ENCODE measurements around the gene ACAD8. TPM values are rescaled to one million over a fixed set of nuclear protein-coding genes. Genes with fewer than 3 reads are reported as not detected.

ACAD8 gene
- polyA plus RNA-seq, 1 of the 3 experiments (the other 2 are of a cell fraction) = 29.8 TPM

DNA sequence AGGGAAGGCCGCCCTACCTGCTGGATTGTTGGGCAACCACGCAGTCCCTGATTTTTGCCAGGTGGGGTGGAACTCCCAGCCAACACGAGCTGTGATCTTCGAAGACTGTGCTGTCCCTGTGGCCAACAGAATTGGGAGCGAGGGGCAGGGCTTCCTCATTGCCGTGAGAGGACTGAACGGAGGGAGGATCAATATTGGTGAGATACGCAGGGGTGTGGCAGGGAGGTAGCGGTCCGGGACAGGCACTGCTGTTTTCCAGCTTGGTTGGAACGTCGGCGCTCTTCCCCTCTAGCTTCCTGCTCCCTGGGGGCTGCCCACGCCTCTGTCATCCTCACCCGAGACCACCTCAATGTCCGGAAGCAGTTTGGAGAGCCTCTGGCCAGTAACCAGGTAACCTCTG, 7.6 kb downstream of the ACAD8 start (continued):
- TF ChIP-seq SIN3A (IDR thresholded peaks at IDR 0.05; ENCODE audit: borderline replicate concordance, low read depth, low read length) = no peak
- TF ChIP-seq NFIC (IDR thresholded peaks at IDR 0.05; ENCODE audit: borderline replicate concordance) = no peak
- TF ChIP-seq GABPA (IDR thresholded peaks at IDR 0.05; ENCODE audit: low read depth) = no peak
- TF ChIP-seq YY1 (IDR thresholded peaks at IDR 0.05; ENCODE audit: low read depth) = no peak
- TF ChIP-seq GATA2 (CRISPR knock-in tag; IDR thresholded peaks at IDR 0.05) = no peak

DNA sequence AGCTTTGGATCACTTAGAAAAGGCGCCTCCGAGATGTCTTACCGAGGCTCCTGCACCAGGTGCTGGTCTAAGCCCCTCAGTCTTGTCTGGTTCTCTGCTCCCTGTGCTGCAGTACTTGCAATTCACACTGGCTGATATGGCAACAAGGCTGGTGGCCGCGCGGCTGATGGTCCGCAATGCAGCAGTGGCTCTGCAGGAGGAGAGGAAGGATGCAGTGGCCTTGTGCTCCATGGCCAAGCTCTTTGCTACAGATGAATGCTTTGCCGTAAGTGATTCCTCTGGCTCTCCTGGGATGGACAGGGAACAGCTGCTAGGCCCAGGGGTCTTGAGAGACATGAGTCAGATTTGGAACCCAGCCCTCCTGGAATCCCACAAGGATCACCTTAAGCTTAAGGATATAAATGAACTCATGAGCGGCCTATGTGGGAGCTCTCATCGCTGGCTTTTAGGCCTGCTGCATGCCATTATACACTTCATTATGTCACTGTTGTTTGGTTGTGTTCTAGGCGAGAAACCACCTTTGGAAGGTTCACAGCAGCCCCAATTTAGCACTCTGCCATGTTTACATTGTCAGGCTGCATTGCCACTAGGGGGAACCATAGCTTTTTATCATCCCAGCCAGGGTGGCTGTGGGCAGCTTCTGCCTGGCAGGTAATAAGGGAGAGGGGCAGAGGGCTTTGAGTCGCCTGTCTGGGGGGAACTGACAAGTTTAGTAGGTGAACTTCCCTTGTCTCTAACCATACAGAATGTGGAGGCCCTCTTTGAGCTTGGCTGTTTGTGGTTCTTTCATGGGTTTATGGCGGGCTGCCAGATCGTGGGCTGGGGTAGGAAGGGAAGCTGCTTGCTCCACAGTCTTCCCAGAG, 8.5 kb downstream of the ACAD8 start:
- Histone ChIP-seq H3K9me3 (no peaks in the 10 kb centered on the region), H2AFZ (ENCODE audit: low read depth) (no peak overlapping the region), H3K36me3 (replicated peaks in 1 of 2; ENCODE audit: control insufficient read depth in 1 of 2, insufficient read depth in 2 of 2, low read length in 1 of 2) (peaks cover 7 to 60% of the 10 kb centered on the region in 2 experiments), H3K79me2 (ENCODE audit: insufficient read depth) (no peaks in the 10 kb centered on the region), H3K9me2 (no peaks in the 10 kb centered on the region), H3K27ac (ENCODE audit: low read depth in 2 of 2, low read length in 1 of 2) (no peak overlapping the region), H3K4me1 (ENCODE audit: control insufficient read depth in 1 of 2, insufficient read depth in 2 of 2, low read depth in 1 of 2, low read length in 1 of 2) (no peaks in the 10 kb centered on the region), H3K27me3 (ENCODE audit: insufficient read depth) (no peaks in the 10 kb centered on the region), H3K4me2 (no peak overlapping the region), H4K20me1 (ENCODE audit: insufficient read depth) (no peaks in the 10 kb centered on the region), H3K4me3 (ENCODE audit: low read depth in 2 of 2, low read length in 1 of 2) (no peak overlapping the region), H3F3A (replicated peaks; ENCODE audit: insufficient read depth) (no peaks in the 10 kb centered on the region), H3K9ac (no peak overlapping the region)
- POLR2A ChIA-PET = no interaction called here
- CTCF ChIA-PET = interaction anchor here (0.6 to 2.0 kb wide), 15 partner anchors 8 to 321 kb away, joined by 3 to 12 read pairs (median 3); partner anchors contain the start of genes ACAD8, GLB1L3 and THYN1
- TF ChIP-seq RCOR1 (IDR thresholded peaks at IDR 0.05; ENCODE audit: low read length) = no peak
- peak; percentile 53 for TF ChIP-seq RAD21 (IDR thresholded peaks at IDR 0.05; ENCODE audit: low read length)
- TF ChIP-seq, protein P1, sequence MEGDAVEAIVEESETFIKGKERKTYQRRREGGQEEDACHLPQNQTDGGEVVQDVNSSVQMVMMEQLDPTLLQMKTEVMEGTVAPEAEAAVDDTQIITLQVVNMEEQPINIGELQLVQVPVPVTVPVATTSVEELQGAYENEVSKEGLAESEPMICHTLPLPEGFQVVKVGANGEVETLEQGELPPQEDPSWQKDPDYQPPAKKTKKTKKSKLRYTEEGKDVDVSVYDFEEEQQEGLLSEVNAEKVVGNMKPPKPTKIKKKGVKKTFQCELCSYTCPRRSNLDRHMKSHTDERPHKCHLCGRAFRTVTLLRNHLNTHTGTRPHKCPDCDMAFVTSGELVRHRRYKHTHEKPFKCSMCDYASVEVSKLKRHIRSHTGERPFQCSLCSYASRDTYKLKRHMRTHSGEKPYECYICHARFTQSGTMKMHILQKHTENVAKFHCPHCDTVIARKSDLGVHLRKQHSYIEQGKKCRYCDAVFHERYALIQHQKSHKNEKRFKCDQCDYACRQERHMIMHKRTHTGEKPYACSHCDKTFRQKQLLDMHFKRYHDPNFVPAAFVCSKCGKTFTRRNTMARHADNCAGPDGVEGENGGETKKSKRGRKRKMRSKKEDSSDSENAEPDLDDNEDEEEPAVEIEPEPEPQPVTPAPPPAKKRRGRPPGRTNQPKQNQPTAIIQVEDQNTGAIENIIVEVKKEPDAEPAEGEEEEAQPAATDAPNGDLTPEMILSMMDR (IDR thresholded peaks at IDR 0.05) = peak; percentile 57
- TF ChIP-seq TAF1 (IDR thresholded peaks at IDR 0.05; ENCODE audit: borderline replicate concordance, low read depth, low read length) = no peak
- TF ChIP-seq SMC3 (IDR thresholded peaks at IDR 0.05; ENCODE audit: low read depth, low read length) = peak; percentile 21; the same call in 1 of the 2 replicates
- 89% methylated on average over 13 of the region's 14 CpGs for WGBS (ENCODE audit: low lambda C conversion rate)
- DNase-seq = peak; percentile 66

DNA sequence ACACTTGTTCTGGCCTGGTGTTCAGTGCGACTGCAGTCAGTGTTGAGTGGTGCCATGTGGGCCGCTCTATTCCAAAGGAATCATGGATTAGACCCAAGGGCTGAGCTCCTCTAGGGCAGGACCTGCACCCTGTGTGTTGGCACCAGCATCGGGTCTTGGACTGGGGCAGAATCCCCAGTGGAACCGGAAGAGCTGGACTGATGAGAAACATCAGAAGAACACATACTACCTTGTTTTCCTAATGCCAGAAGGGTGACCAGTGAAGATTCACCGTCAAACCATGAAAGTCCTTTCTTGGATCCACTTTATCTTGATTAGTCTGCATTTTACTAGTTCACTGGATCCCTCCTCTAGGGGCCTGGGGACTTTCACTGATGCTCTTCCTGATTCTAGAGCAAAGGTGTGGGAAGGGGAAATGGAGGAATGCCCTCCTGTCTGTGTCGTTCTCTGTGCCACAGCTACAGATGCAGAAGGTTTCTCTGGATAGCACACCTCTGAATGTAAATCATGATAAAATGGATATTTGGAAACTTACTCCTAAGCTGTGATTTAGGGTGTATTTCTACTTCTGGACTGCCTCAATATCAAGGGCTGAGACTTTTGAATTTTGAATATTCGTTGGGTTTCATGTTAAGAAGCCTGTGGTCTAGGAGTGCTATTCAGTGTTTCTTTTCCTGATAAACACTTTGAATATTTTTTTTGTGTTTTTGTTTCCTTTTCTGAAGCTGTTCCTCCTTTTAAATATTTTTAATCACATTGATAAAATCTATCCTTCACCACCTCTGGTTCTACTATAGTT, 11.8 kb downstream of the ACAD8 start:
- Histone ChIP-seq H3K9ac (no peak overlapping the region), H3F3A (replicated peaks; ENCODE audit: insufficient read depth) (no peaks in the 10 kb centered on the region), H3K9me3 (no peaks in the 10 kb centered on the region), H3K27ac (ENCODE audit: low read depth in 2 of 2, low read length in 1 of 2) (no peak overlapping the region), H3K4me1 (ENCODE audit: control insufficient read depth in 1 of 2, insufficient read depth in 2 of 2, low read depth in 1 of 2, low read length in 1 of 2) (no peaks in the 10 kb centered on the region), H3K9me2 (no peaks in the 10 kb centered on the region), H3K4me3 (ENCODE audit: low read depth in 2 of 2, low read length in 1 of 2) (no peak overlapping the region), H2AFZ (ENCODE audit: low read depth) (no peak overlapping the region), H3K36me3 (replicated peaks in 1 of 2; ENCODE audit: control insufficient read depth in 1 of 2, insufficient read depth in 2 of 2, low read length in 1 of 2) (peaks cover 3 to 42% of the 10 kb centered on the region in 2 experiments), H3K79me2 (ENCODE audit: insufficient read depth) (no peaks in the 10 kb centered on the region), H3K27me3 (ENCODE audit: insufficient read depth) (no peaks in the 10 kb centered on the region), H3K4me2 (no peak overlapping the region), H4K20me1 (ENCODE audit: insufficient read depth) (no peaks in the 10 kb centered on the region)
- TF ChIP-seq FOXM1 (IDR thresholded peaks at IDR 0.05; ENCODE audit: low read depth) = no peak
- TF ChIP-seq, protein P2, sequence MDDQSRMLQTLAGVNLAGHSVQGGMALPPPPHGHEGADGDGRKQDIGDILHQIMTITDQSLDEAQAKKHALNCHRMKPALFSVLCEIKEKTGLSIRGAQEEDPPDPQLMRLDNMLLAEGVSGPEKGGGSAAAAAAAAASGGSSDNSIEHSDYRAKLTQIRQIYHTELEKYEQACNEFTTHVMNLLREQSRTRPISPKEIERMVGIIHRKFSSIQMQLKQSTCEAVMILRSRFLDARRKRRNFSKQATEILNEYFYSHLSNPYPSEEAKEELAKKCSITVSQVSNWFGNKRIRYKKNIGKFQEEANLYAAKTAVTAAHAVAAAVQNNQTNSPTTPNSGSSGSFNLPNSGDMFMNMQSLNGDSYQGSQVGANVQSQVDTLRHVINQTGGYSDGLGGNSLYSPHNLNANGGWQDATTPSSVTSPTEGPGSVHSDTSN (IDR thresholded peaks at IDR 0.05) = no peak
- no peak for TF ChIP-seq RCOR1 (IDR thresholded peaks at IDR 0.05; ENCODE audit: low read length)
- ChIA-PET POLR2A (no interaction called here), CTCF (interaction anchor here (2.0 kb wide), 1 partner anchor 11 kb away, joined by 8 read pairs; the partner anchor contains the start of gene GLB1L3)
- no peak for DNase-seq
- WGBS (ENCODE audit: low lambda C conversion rate) = 92% methylated on average over 7 of the region's 7 CpGs

All from SK-N-SH (cell line).